Chondrocyte (in vitro differentiated cells): ENCODE data around the gene MTSS2. TPM values are rescaled to one million over a fixed set of nuclear protein-coding genes. Genes with fewer than 3 reads are reported as not detected.

ENCODE experiments used
- DNase-seq: peaks from one replicate; pipeline ENCODE4 v3.0.0; 2021; ENCODE audit warnings: mixed read lengths, low spot score
- H3K27ac Mint-ChIP-seq: one replicate; pipeline ENCODE4 v1.8.0; 2021; ENCODE audit warnings: mild to moderate bottlenecking, moderate library complexity, mixed read lengths; ENCODE audit not compliant: unreplicated experiment
- H3K27me3 Mint-ChIP-seq: 2 replicates; pipeline ENCODE4 v1.8.0; 2021; ENCODE audit warnings: low read depth, mixed read lengths
- H3K36me3 Mint-ChIP-seq: 2 replicates; pipeline ENCODE4 v1.8.0; 2021; ENCODE audit warnings: low read depth, mixed read lengths
- H3K4me1 Mint-ChIP-seq: 2 replicates; pipeline ENCODE4 v1.8.0; 2021; ENCODE audit warnings: low read depth, mild to moderate bottlenecking, mixed read lengths
- H3K4me3 Mint-ChIP-seq: one replicate; pipeline ENCODE4 v1.8.0; 2021; ENCODE audit warnings: mild to moderate bottlenecking, moderate library complexity, mixed read lengths; ENCODE audit not compliant: unreplicated experiment
- H3K9me3 Mint-ChIP-seq: 2 replicates; pipeline ENCODE4 v1.8.0; 2021; ENCODE audit warnings: low read depth, mixed read lengths
- total RNA-seq: library from RNA; stranded (reverse); gene quantifications from 3 replicates; pipeline ENCODE4 v1.2.1, GENCODE V29; 2021
- TF ChIP-seq, protein P1 (sequence below): fragments of 200-600 bp; sonication (generic); IDR thresholded peaks from 2 replicates; pipeline ENCODE4 v1.5.0; 2021; ENCODE audit warnings: antibody characterized with exemption, mild to moderate bottlenecking, moderate library complexity

MTSS2 gene
- total RNA-seq, 1 donor from 2014 or later, result 296 TPM

DNA sequence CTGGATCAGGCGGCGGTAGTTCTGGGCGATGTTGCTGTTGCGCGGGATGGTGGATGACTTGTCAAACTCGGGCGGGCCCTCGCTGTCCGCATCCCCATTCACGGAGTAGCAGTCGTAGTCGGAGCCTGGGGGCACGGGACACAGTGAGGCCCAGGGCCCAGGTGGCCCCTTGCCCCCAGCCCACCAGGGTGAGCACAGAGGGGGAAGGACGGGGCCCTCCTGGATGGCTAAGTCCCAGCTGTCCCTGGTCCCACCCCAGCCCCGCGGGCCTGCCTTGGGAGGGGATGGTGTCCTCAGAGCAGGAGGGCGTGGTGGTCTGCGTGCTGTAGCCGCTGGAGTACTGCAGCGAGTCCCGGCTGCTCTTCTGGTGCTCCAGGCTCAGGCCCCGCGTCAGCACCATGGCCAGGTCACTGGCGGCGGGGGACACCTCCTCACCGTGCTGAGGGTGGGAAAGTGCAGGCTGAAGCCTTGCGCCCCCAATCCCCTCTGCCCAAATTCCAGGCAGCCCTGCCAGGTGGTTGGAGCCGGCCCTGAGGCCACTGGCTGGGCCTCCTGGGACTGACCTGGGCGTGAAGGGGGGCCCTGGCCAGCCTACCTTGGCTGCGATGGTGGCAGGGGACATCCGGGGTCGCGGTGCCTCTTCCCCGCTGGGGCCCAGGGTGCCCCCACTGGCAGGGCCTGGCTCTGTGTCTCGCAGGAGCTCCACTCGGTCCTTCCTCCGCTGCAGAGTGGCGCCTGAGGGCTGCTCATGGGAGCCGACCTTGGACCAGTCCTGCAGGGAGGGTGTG lies 21.3 kb downstream of the MTSS2 start:
- peak; percentile 90 for DNase-seq
- peaks cover 36% of the 10 kb centered on the region for H3K36me3 Mint-ChIP-seq
- H3K27me3 Mint-ChIP-seq, result no peaks in the 10 kb centered on the region
- peaks cover 24% of the 10 kb centered on the region for H3K4me1 Mint-ChIP-seq
- peak overlapping the region; percentile 49 for H3K27ac Mint-ChIP-seq
- TF ChIP-seq, protein P1, sequence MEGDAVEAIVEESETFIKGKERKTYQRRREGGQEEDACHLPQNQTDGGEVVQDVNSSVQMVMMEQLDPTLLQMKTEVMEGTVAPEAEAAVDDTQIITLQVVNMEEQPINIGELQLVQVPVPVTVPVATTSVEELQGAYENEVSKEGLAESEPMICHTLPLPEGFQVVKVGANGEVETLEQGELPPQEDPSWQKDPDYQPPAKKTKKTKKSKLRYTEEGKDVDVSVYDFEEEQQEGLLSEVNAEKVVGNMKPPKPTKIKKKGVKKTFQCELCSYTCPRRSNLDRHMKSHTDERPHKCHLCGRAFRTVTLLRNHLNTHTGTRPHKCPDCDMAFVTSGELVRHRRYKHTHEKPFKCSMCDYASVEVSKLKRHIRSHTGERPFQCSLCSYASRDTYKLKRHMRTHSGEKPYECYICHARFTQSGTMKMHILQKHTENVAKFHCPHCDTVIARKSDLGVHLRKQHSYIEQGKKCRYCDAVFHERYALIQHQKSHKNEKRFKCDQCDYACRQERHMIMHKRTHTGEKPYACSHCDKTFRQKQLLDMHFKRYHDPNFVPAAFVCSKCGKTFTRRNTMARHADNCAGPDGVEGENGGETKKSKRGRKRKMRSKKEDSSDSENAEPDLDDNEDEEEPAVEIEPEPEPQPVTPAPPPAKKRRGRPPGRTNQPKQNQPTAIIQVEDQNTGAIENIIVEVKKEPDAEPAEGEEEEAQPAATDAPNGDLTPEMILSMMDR, result no peak
- H3K4me3 Mint-ChIP-seq, result no peak overlapping the region
- no peaks in the 10 kb centered on the region for H3K9me3 Mint-ChIP-seq

DNA sequence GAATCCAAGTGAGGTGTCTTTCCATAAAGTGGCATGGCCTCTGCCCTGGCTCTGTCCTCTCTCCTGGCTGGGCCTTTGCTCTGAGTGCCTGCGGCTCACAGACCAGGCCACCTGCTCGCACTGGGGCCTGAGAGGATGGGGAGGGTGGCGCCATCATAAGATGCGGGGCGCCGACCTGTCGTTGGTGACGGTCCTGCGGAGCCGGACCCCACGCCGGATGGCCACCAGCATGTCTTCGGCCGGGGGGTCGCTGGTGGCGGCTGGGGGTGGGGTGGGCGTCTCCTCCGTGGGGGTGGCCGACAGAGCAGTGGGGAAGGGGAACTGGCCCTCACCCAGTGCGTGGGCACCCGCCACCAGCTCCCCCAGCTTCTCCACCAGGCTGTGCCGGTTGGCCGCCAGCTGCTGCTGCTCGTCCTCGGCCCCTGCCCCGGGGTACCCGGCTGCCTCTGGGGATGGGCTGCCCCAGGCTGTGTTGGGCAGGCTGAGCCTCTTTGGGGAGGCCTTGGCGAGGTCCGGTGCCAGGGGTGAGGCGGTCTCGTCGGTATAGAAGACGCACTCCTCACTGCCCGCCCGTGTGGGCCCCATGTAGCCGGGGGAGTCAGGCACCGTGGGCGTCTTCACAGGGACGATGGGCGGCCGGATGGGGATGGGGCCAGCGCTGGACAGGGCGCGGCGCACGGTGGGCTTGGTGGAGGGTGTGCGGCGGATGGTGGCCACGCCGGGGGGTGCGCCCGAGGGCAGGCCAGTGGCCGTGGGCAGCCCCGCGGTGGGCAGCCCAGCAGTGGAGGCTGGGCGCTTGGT lies 22.1 kb downstream of the MTSS2 start:
- peaks cover 24% of the 10 kb centered on the region for H3K4me1 Mint-ChIP-seq
- H3K36me3 Mint-ChIP-seq, result peaks cover 31% of the 10 kb centered on the region
- peak overlapping the region; percentile 57 for H3K27ac Mint-ChIP-seq
- H3K9me3 Mint-ChIP-seq, result no peaks in the 10 kb centered on the region
- no peaks in the 10 kb centered on the region for H3K27me3 Mint-ChIP-seq
- TF ChIP-seq, protein P1, result no peak
- no peak overlapping the region for H3K4me3 Mint-ChIP-seq
- DNase-seq, result peak; percentile 90

DNA sequence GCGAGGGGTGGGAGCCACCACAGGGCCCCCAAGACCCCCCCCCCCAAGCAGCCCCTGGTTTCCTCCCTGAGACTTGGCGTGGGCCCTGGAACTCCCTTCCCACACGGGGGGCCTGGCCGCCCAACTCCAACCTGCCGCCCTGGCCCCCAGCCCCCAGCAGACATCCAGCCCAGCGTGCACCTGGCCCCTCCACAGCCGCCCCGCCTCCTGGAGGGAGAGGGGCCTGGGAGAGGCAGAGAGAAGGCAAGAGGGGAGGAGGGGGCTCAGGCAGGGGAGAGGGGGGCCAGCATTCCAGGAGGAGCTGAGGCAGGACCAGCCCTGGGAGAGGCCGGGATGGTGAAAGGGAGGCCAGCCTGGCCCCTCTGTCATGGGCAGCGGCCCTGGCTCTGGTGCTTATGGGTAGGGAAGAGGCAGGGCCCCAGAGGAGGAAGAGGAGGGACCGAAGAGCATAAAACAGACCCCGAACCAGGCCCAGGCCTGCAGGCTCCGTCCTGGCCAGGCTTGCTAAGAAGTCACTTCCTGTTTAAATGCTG lies 22.8 kb downstream of the MTSS2 start:
- Mint-ChIP-seq H3K36me3 (peaks cover 27% of the 10 kb centered on the region), H3K4me3 (no peak overlapping the region), H3K27me3 (no peaks in the 10 kb centered on the region), H3K9me3 (no peaks in the 10 kb centered on the region), H3K4me1 (peaks cover 24% of the 10 kb centered on the region), H3K27ac (peak overlapping the region; percentile 57)
- peak; percentile 79 for DNase-seq
- TF ChIP-seq, protein P1, result no peak

DNA sequence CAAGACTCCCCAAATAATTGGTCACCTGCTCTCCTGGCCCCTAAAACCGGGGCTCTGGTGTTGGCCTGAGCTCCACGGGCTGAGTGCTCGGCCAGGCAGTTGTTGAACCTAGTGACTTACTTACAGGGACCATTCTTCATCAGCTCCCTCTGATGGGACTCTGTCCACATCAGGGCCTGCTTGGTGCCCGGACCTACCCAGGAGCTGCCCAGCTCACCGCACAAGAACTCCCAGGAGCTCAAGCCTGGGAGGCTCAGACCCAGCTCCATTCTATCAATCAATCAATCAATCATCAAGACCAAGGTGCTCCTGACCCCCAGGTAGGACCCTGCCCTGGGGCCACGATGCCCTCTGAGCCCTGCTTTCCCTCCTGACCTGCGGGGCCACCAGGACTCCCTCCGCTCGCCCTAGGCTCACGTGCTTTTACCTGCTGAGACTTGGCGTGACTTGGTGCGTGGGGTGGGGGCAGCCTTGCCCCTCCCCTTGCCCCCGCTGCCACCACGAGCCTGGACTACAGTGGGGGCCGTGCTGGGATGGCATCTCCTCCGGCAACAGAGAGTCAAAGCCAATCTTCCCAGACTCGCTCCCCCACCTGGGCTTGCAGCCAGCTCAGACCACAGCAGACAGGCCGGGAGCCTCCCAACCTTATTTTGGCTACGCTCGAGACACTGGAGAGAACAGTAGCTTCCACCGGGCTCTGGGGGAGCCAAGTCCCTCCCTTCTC lies 23.8 kb downstream of the MTSS2 start:
- TF ChIP-seq, protein P1, result peak; percentile 6
- H3K4me3 Mint-ChIP-seq, result no peak overlapping the region
- H3K27ac Mint-ChIP-seq, result peak overlapping the region; percentile 89
- H3K27me3 Mint-ChIP-seq, result no peaks in the 10 kb centered on the region
- H3K36me3 Mint-ChIP-seq, result peaks cover 22% of the 10 kb centered on the region
- no peak for DNase-seq
- H3K9me3 Mint-ChIP-seq, result no peaks in the 10 kb centered on the region
- peaks cover 24% of the 10 kb centered on the region for H3K4me1 Mint-ChIP-seq

DNA sequence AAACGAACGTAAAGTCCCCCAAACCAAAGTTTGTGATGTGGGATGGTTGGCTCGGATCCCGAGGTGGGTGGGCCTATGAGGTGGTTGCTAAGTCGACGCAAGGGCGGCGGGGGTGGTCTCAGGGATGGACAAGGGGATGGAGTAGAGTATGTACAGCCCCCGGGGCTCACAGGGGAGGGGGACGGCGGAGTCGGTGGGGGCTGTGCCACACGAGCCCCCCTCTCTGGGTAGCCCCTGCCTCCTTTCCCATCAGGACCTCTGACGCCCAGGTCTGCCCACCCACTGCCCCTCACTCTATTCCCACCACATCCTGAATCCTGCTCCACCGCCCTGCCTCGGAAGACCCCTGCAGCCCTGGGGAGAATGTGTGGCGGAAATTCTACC lies 24.3 kb downstream of the MTSS2 start:
- DNase-seq, result no peak
- TF ChIP-seq, protein P1, result no peak
- no peaks in the 10 kb centered on the region for H3K27me3 Mint-ChIP-seq
- H3K4me1 Mint-ChIP-seq, result peaks cover 24% of the 10 kb centered on the region
- no peak overlapping the region for H3K4me3 Mint-ChIP-seq
- H3K27ac Mint-ChIP-seq, result peak overlapping the region; percentile 89
- no peaks in the 10 kb centered on the region for H3K9me3 Mint-ChIP-seq
- H3K36me3 Mint-ChIP-seq, result peaks cover 20% of the 10 kb centered on the region
